Spinal cord (tissue), 10 donors: Measurements from ENCODE around the gene KIF23. TPM values are rescaled to one million over a fixed set of nuclear protein-coding genes. Genes with fewer than 3 reads are reported as not detected.
A peak's percentile ranks its signal among the peaks of the same experiment; 100 is the strongest.

Experiments
- DNase-seq, 6 donors: peaks; one replicate each; pipeline versions ENCODE4 v3.0.0 to v3.0.0-alpha.2; 2013 to 2015; ENCODE audit warnings: low spot score in 6 of 6, low read depth in 4 of 6
- H3K27ac ChIP-seq: one replicate; pipeline ENCODE4 v1.5.1; 2013; ENCODE audit warnings: low read depth, low read length, control low read depth
- H3K27me3 ChIP-seq: one replicate; pipeline ENCODE4 v1.6.1; 2013; ENCODE audit warnings: low read length; ENCODE audit not compliant: control insufficient read depth, insufficient read depth
- H3K36me3 ChIP-seq: one replicate; pipeline ENCODE4 v1.6.1; 2013; ENCODE audit warnings: low read length; ENCODE audit not compliant: control insufficient read depth, insufficient read depth
- H3K4me1 ChIP-seq: one replicate; pipeline ENCODE4 v1.6.1; 2013; ENCODE audit warnings: low read length; ENCODE audit not compliant: control insufficient read depth, insufficient read depth
- H3K4me3 ChIP-seq: one replicate; pipeline ENCODE4 v1.5.1; 2013; ENCODE audit warnings: low read depth, low read length, control low read depth
- H3K9me3 ChIP-seq: one replicate; pipeline ENCODE4 v1.6.1; 2013; ENCODE audit warnings: low read length; ENCODE audit not compliant: control insufficient read depth, insufficient read depth
- WGBS: methylation state at CpG from one replicate; pipeline ENCODE4 v1.1.5; 2013; ENCODE audit warnings: missing lambda C conversion rate; ENCODE audit not compliant: insufficient coverage; 5-methylcytosine and 5-hydroxymethylcytosine counted together
- polyA plus RNA-seq, 2 donors: library from polyadenylated mRNA; unstranded; fragments of 120-200 nt; gene quantifications; one replicate each; pipeline ENCODE4 v1.2.1, GENCODE V29; 2013; ENCODE audit not compliant: insufficient read length in 2 of 2
- total RNA-seq, 2 donors: library from RNA; depleted of rRNA in 1 of 2; stranded (reverse); fragments of 120-200 nt in 1 of 2; fragments of >200 nt in 1 of 2; gene quantifications; one replicate each; pipeline versions ENCODE4 v1.2.3 to v1.2.4, GENCODE V29; 2013 to 2014
- donor health status: healthy.

KIF23 gene
- total and polyA plus RNA-seq, 4 donors: 13.0 to 21.0 (median 13.4) TPM

- no peak overlapping the region for H3K27ac ChIP-seq
- H3K4me3 ChIP-seq: no peak overlapping the region
- 92% methylated on average over 2 of the region's 3 CpGs for WGBS
- no peaks in the 10 kb centered on the region for H3K27me3 ChIP-seq
- DNase-seq: no peak
- H3K9me3 ChIP-seq: no peaks in the 10 kb centered on the region
- no peaks in the 10 kb centered on the region for H3K4me1 ChIP-seq
- H3K36me3 ChIP-seq: no peaks in the 10 kb centered on the region
Measured at GRCh38 chr15:69407719-69408400, 6.3 kb upstream of the KIF23 start.

- Histone ChIP-seq H3K27me3 (no peaks in the 10 kb centered on the region), H3K27ac (no peak overlapping the region), H3K9me3 (no peaks in the 10 kb centered on the region), H3K36me3 (no peaks in the 10 kb centered on the region), H3K4me1 (peaks cover 5% of the 10 kb centered on the region), H3K4me3 (no peak overlapping the region)
- WGBS: 94% methylated on average over 2 of the region's 3 CpGs
- DNase-seq: no peak
Measured at GRCh38 chr15:69408841-69409240, 5.3 kb upstream of the KIF23 start.

- 39% methylated on average over 9 of the region's 9 CpGs for WGBS
- no peaks in the 10 kb centered on the region for H3K9me3 ChIP-seq
- DNase-seq: peak in 3 of 6 donors; percentile 17 to 71 (median 50)
- H3K4me1 ChIP-seq: peaks cover 6% of the 10 kb centered on the region
- no peaks in the 10 kb centered on the region for H3K36me3 ChIP-seq
- H3K27me3 ChIP-seq: no peaks in the 10 kb centered on the region
- H3K4me3 ChIP-seq: no peak overlapping the region
- H3K27ac ChIP-seq: no peak overlapping the region
Measured at GRCh38 chr15:69410248-69410874, 3.8 kb upstream of the KIF23 start.

GRCh38 chr15:69412274-69412673 lies 1.9 kb upstream of the KIF23 start:
- DNase-seq: no peak
- Histone ChIP-seq H3K4me1 (peaks cover 6% of the 10 kb centered on the region), H3K36me3 (no peaks in the 10 kb centered on the region), H3K27ac (no peak overlapping the region), H3K9me3 (no peaks in the 10 kb centered on the region), H3K4me3 (no peak overlapping the region), H3K27me3 (no peaks in the 10 kb centered on the region)

GRCh38 chr15:69412701-69413100 lies 1.4 kb upstream of the KIF23 start:
- H3K27me3 ChIP-seq: no peaks in the 10 kb centered on the region
- H3K36me3 ChIP-seq: no peaks in the 10 kb centered on the region
- no peak overlapping the region for H3K27ac ChIP-seq
- WGBS: 100% methylated on average over 1 of the region's 1 CpG
- H3K4me3 ChIP-seq: no peak overlapping the region
- H3K9me3 ChIP-seq: no peaks in the 10 kb centered on the region
- DNase-seq: no peak
- H3K4me1 ChIP-seq: peaks cover 6% of the 10 kb centered on the region

- peak overlapping the region; percentile 88 for H3K4me3 ChIP-seq
- H3K27ac ChIP-seq: peak overlapping the region; percentile 62
- DNase-seq: peak in 1 of 6 donors; percentile 47
- peaks cover 6% of the 10 kb centered on the region for H3K4me1 ChIP-seq
- 0% methylated on average over 23 of the region's 29 CpGs for WGBS
- no peaks in the 10 kb centered on the region for H3K36me3 ChIP-seq
- H3K9me3 ChIP-seq: no peaks in the 10 kb centered on the region
- H3K27me3 ChIP-seq: no peaks in the 10 kb centered on the region
Measured at GRCh38 chr15:69414701-69415167, 585 bp downstream of the KIF23 start.

GRCh38 chr15:69415381-69415780 lies 1.2 kb downstream of the KIF23 start:
- no peaks in the 10 kb centered on the region for H3K27me3 ChIP-seq
- H3K4me3 ChIP-seq: peak overlapping the region; percentile 88
- 37% methylated on average over 2 of the region's 3 CpGs for WGBS
- H3K36me3 ChIP-seq: no peaks in the 10 kb centered on the region
- no peaks in the 10 kb centered on the region for H3K9me3 ChIP-seq
- peaks cover 6% of the 10 kb centered on the region for H3K4me1 ChIP-seq
- no peak overlapping the region for H3K27ac ChIP-seq
- DNase-seq: no peak

- H3K9me3 ChIP-seq: no peaks in the 10 kb centered on the region
- DNase-seq: no peak
- no peak overlapping the region for H3K27ac ChIP-seq
- H3K27me3 ChIP-seq: no peaks in the 10 kb centered on the region
- no peak overlapping the region for H3K4me3 ChIP-seq
- peaks cover 6% of the 10 kb centered on the region for H3K4me1 ChIP-seq
- peaks cover under 1% of the 10 kb centered on the region for H3K36me3 ChIP-seq
Measured at GRCh38 chr15:69417581-69417980, 3.4 kb downstream of the KIF23 start.

GRCh38 chr15:69421498-69421897 lies 7.3 kb downstream of the KIF23 start:
- Histone ChIP-seq H3K27me3 (no peaks in the 10 kb centered on the region), H3K9me3 (no peaks in the 10 kb centered on the region), H3K27ac (no peak overlapping the region), H3K36me3 (peaks cover 4% of the 10 kb centered on the region), H3K4me3 (no peak overlapping the region), H3K4me1 (no peaks in the 10 kb centered on the region)
- DNase-seq: no peak

- WGBS: 72% methylated on average over 2 of the region's 4 CpGs
- Histone ChIP-seq H3K27ac (peak overlapping the region; percentile 29), H3K27me3 (no peaks in the 10 kb centered on the region), H3K9me3 (no peaks in the 10 kb centered on the region), H3K4me1 (no peaks in the 10 kb centered on the region), H3K36me3 (peaks cover 4% of the 10 kb centered on the region), H3K4me3 (no peak overlapping the region)
- DNase-seq: no peak
Measured at GRCh38 chr15:69422336-69422895, 8.3 kb downstream of the KIF23 start.
